Measurements from ENCODE around the gene EXOC1L. TPM values are rescaled to one million over a fixed set of nuclear protein-coding genes. Genes with fewer than 3 reads are reported as not detected.
"Not testable (repeated sequence)": the region's sequence is repeated elsewhere in the genome, so short reads cannot be mapped to it uniquely, and the experiment has no call there.

EXOC1L gene
- total and polyA plus RNA-seq, 12 donors, result 0.12 TPM; not detected in 11

DNA sequence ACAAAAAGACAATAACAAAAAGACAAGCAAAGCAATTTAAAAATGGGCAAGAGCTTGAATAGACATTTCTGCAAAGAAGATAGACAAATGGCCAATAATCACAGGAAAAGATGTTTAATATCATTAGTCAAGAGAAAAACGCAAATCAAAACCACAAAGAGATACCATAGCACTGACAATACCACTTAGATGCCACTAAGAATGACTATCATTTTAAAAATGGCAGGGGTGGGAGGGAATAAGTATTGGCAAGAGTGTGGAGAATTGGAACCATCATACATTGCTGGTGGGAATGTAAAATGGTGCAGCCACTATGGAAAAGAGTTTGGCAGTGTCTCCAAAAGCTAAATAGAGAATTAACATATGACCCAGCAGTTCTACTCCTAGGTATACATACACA lies 18.8 kb downstream of the EXOC1L start:
- TF ChIP-seq, protein P1, sequence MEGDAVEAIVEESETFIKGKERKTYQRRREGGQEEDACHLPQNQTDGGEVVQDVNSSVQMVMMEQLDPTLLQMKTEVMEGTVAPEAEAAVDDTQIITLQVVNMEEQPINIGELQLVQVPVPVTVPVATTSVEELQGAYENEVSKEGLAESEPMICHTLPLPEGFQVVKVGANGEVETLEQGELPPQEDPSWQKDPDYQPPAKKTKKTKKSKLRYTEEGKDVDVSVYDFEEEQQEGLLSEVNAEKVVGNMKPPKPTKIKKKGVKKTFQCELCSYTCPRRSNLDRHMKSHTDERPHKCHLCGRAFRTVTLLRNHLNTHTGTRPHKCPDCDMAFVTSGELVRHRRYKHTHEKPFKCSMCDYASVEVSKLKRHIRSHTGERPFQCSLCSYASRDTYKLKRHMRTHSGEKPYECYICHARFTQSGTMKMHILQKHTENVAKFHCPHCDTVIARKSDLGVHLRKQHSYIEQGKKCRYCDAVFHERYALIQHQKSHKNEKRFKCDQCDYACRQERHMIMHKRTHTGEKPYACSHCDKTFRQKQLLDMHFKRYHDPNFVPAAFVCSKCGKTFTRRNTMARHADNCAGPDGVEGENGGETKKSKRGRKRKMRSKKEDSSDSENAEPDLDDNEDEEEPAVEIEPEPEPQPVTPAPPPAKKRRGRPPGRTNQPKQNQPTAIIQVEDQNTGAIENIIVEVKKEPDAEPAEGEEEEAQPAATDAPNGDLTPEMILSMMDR (IDR thresholded peaks at IDR 0.05), result no peak
- H3K9me3 ChIP-seq, result peaks cover 0 to 19% (median 6%) of the 10 kb centered on the region in 11 donors
- intact Hi-C loops (cut with DNase I), result no loop called here
- H3K27me3 ChIP-seq, result peaks cover 0 to 33% (median 0%) of the 10 kb centered on the region in 7 donors
- ATAC-seq (no peak), DNase-seq (no peak)
- no peak overlapping the region for H3K4me3 ChIP-seq
- WGBS, 2 donors, result 69 to 83% methylated on average over 1 of the region's 1 CpG
- no peaks in the 10 kb centered on the region for H3K4me1 ChIP-seq
- H3K36me3 ChIP-seq, result no peaks in the 10 kb centered on the region
- H3K27ac ChIP-seq, result no peak overlapping the region

GRCh38 chr4:55838952-55839351 lies 19.4 kb downstream of the EXOC1L start:
- Histone ChIP-seq H3K4me3 (no peak overlapping the region), H3K4me1 (no peaks in the 10 kb centered on the region), H3K9me3 (peaks cover 0 to 19% (median 6%) of the 10 kb centered on the region in 11 donors), H3K27ac (no peak overlapping the region), H3K27me3 (peaks cover 0 to 31% (median 0%) of the 10 kb centered on the region in 7 donors), H3K36me3 (no peaks in the 10 kb centered on the region)
- DNase-seq (no peak), ATAC-seq (no peak)
- intact Hi-C loops (cut with DNase I), result no loop called here
- TF ChIP-seq, protein P1 (IDR thresholded peaks at IDR 0.05), result no peak

GRCh38 chr4:55840956-55841355 lies 21.4 kb downstream of the EXOC1L start:
- no peak overlapping the region for H3K4me3 ChIP-seq
- peaks cover 0 to 25% (median 0%) of the 10 kb centered on the region in 7 donors for H3K27me3 ChIP-seq
- no peak for ATAC-seq
- DNase-seq, result no peak
- WGBS, 2 donors, result 82 to 93% methylated on average over 1 of the region's 1 CpG
- H3K36me3 ChIP-seq, result no peaks in the 10 kb centered on the region
- H3K27ac ChIP-seq, result no peak overlapping the region
- TF ChIP-seq, protein P1 (IDR thresholded peaks at IDR 0.05), result no peak
- intact Hi-C loops (cut with DNase I), result no loop called here
- H3K4me1 ChIP-seq, result no peaks in the 10 kb centered on the region
- H3K9me3 ChIP-seq, result peaks cover 0 to 19% (median 2%) of the 10 kb centered on the region in 11 donors

- intact Hi-C loops (cut with DNase I); H3K36me3 ChIP-seq; H3K4me1 ChIP-seq; H3K4me3 ChIP-seq; H3K27ac ChIP-seq; DNase-seq; ATAC-seq: not testable (repeated sequence)
- WGBS, 2 donors, result 79 to 80% methylated on average over 20 to 21 of the region's 22 CpGs
- peaks cover 0 to 19% (median 2%) of the 10 kb centered on the region in 11 donors for H3K9me3 ChIP-seq
- peaks cover 0 to 20% (median 0%) of the 10 kb centered on the region in 7 donors for H3K27me3 ChIP-seq
Measured at GRCh38 chr4:55841373-55842239, 22.0 kb downstream of the EXOC1L start.

DNA sequence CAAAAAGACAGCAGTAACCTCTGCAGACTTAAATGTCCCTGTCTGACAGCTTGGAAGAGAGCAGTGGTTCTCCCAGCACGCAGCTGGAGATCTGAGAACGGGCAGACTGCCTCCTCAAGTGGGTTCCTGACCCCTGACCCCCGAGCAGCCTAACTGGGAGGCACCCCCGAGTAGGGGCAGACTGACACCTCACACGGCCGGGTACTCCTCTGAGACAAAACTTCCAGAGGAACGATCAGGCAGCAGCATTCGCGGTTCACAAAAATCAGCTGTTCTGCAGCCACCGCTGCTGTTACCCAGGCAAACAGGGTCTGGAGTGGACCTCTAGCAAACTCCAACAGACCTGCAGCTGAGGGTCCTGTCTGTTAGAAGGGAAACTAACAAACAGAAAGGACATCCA lies 22.7 kb downstream of the EXOC1L start:
- H3K4me3 ChIP-seq; ATAC-seq; H3K36me3 ChIP-seq; H3K4me1 ChIP-seq; DNase-seq; H3K27ac ChIP-seq; intact Hi-C loops (cut with DNase I): not testable (repeated sequence)
- Histone ChIP-seq H3K9me3 (peaks cover 0 to 16% (median 2%) of the 10 kb centered on the region in 11 donors), H3K27me3 (peaks cover 0 to 14% (median 0%) of the 10 kb centered on the region in 7 donors)
- 61 to 80% methylated on average over 9 to 10 of the region's 10 CpGs for WGBS, 2 donors

Data from heart right ventricle (tissue), 16 donors.